CD4-positive, alpha-beta T cell treated with Interleukin-6 at 100 ng/mL for 8 hours (primary cell): Measurements from ENCODE around the gene CDC14B.
"Not testable (repeated sequence)": the region's sequence is repeated elsewhere in the genome, so short reads cannot be mapped to it uniquely, and the experiment has no call there.

Experiments used
- DNase-seq: peaks from one replicate; pipeline ENCODE4 v3.0.0-alpha.2; 2020; ENCODE audit warnings: mixed read lengths, low spot score

The CDC14B gene

GRCh38 chr9:96619491-96620180 lies at the start of gene CDC14B:
TSS of gene CDC14B (minus strand) at chr9:96619843. CDS start at chr9:96619378, 465 bp downstream.
- DNase-seq, result peak; percentile 59

GRCh38 chr9:96668868-96669534 lies 49.4 kb upstream of the CDC14B start:
- DNase-seq, result no peak

GRCh38 chr9:96667363-96667728 lies 47.7 kb upstream of the CDC14B start:
- no peak for DNase-seq

GRCh38 chr9:96666653-96667362 lies 47.2 kb upstream of the CDC14B start:
- DNase-seq, result peak; percentile 10

GRCh38 chr9:96665789-96666188 lies 46.1 kb upstream of the CDC14B start:
- DNase-seq, result no peak

- DNase-seq, result no peak
Measured at GRCh38 chr9:96663506-96664120, 44.0 kb upstream of the CDC14B start.

- no peak for DNase-seq
Measured at GRCh38 chr9:96661711-96662110, 42.1 kb upstream of the CDC14B start.

GRCh38 chr9:96660692-96661248 lies 41.1 kb upstream of the CDC14B start:
- DNase-seq, result no peak

GRCh38 chr9:96655198-96655851 lies 35.7 kb upstream of the CDC14B start, which contains the start of gene PRXL2C:
TSS of gene PRXL2C (minus strand) at chr9:96655317. CDS start at chr9:96655281, 36 bp downstream.
- peak; percentile 80 for DNase-seq

- peak; percentile 62 for DNase-seq
Measured at GRCh38 chr9:96654450-96655197, 35.0 kb upstream of the CDC14B start.

- DNase-seq, result no peak
Measured at GRCh38 chr9:96651626-96652025, 32.0 kb upstream of the CDC14B start.

- DNase-seq, result no peak
Measured at GRCh38 chr9:96649620-96650324, 30.1 kb upstream of the CDC14B start.

GRCh38 chr9:96646081-96646991 lies 26.7 kb upstream of the CDC14B start:
- no peak for DNase-seq

GRCh38 chr9:96644137-96644536 lies 24.5 kb upstream of the CDC14B start:
- no peak for DNase-seq

GRCh38 chr9:96641514-96641913 lies 21.9 kb upstream of the CDC14B start:
- DNase-seq, result no peak

GRCh38 chr9:96638606-96639364 lies 19.1 kb upstream of the CDC14B start:
- no peak for DNase-seq

- no peak for DNase-seq
Measured at GRCh38 chr9:96636368-96636767, 16.7 kb upstream of the CDC14B start.

- DNase-seq, result not testable (repeated sequence)
Measured at GRCh38 chr9:96633579-96633978, 13.9 kb upstream of the CDC14B start.
